GM19397 (cell line): Measurements from ENCODE around the gene KRTAP16-1.

Experiments used
- ATAC-seq: cut with Tn5 transposase; IDR thresholded peaks from one replicate; pipeline ENCODE4 v1.9.1; 2021; ENCODE audit warnings: mild to moderate bottlenecking, moderate library complexity; ENCODE audit not compliant: unreplicated experiment

The KRTAP16-1 gene

GRCh38 chr17:41329279-41329948 is 20.3 kb upstream of the KRTAP16-1 start:
- ATAC-seq: no peak

- ATAC-seq: no peak
Measured at GRCh38 chr17:41328207-41328606, 19.1 kb upstream of the KRTAP16-1 start.

- ATAC-seq: no peak
Measured at GRCh38 chr17:41327411-41328120, 18.5 kb upstream of the KRTAP16-1 start.

- ATAC-seq: no peak
Measured at GRCh38 chr17:41326173-41327145, 17.4 kb upstream of the KRTAP16-1 start.

- no peak for ATAC-seq
Measured at GRCh38 chr17:41325611-41326010, 16.5 kb upstream of the KRTAP16-1 start.

GRCh38 chr17:41325126-41325525 is 16.0 kb upstream of the KRTAP16-1 start:
- no peak for ATAC-seq

GRCh38 chr17:41324180-41325075 is 15.3 kb upstream of the KRTAP16-1 start:
- no peak for ATAC-seq

GRCh38 chr17:41322903-41323895 is 14.1 kb upstream of the KRTAP16-1 start:
- no peak for ATAC-seq

- ATAC-seq: no peak
Measured at GRCh38 chr17:41322094-41322902, 13.2 kb upstream of the KRTAP16-1 start.

- ATAC-seq: no peak
Measured at GRCh38 chr17:41318231-41318630, 9.1 kb upstream of the KRTAP16-1 start.

- no peak for ATAC-seq
Measured at GRCh38 chr17:41315814-41316445, 6.8 kb upstream of the KRTAP16-1 start.

- no peak for ATAC-seq
Measured at GRCh38 chr17:41315204-41315794, 6.2 kb upstream of the KRTAP16-1 start, which contains the start of gene KRTAP17-1. TSS of gene KRTAP17-1 (minus strand) at chr17:41315710. CDS start at chr17:41315650, 60 bp downstream.

GRCh38 chr17:41311111-41311510 is 2.0 kb upstream of the KRTAP16-1 start:
- ATAC-seq: no peak

- ATAC-seq: peak; percentile 55
Measured at GRCh38 chr17:41308251-41308917, 725 bp downstream of the KRTAP16-1 start.

- ATAC-seq: no peak
Measured at GRCh38 chr17:41307647-41308046, 1.5 kb downstream of the KRTAP16-1 start.

GRCh38 chr17:41304091-41304490 is 5.0 kb downstream of the KRTAP16-1 start:
- no peak for ATAC-seq

- ATAC-seq: no peak
Measured at GRCh38 chr17:41302981-41303380, 6.1 kb downstream of the KRTAP16-1 start.
